Activated T-helper 1 cell treated with anti-CD3 and anti-CD28 coated beads, Interleukin-2, amount 50 U/mL, for 16 hours (primary cell): ENCODE data around the gene NOX5.

Experiments
- DNase-seq, 2 donors: peaks; one replicate each; pipeline ENCODE4 v3.0.0-alpha.2; 2020; ENCODE audit warnings: low read depth in 1 of 2, low spot score in 1 of 2

NOX5 gene

DNA sequence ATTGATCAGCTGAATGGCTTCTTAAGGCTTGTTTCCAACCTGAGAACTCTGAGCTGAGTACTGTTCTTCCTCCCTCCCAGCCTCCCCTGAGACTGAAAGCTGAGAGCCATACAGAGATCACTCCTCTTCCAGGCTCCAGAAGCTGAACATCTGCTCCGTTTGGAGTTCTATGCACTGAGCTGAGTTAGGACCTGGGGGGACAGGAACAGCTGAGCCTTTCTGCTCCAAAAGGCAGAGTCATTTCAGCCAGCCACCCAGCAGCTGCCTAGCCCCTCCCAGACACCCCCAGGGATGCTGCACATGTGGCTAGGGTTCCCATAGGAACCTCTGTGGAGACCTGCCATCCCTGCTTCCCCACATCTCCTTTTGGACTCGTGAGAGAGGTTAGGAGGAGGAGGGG lies 81.7 kb downstream of the NOX5 start:
- no peak for DNase-seq

- no peak for DNase-seq
These were observed 82.1 kb downstream of the NOX5 start for GRCh38 chr15:69096626-69097025.

DNA sequence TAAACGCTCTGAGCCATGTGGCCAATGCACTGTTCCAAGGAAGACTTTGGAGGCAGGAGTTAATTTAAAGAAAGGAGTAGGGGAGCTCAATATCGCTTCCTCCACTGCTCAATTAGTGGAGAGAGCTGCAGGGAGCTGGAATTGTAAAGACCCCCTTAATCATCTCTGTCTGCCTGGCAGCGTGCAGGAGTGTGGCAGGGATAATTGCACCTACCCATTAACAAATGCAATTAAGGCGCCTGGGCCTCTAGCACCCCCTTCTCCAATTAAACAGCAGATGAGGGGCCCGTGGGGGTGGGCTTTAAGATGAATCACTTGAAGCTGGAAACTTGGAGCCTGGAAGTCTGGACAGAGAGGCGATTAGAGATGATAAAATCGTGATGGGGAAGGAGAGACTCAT lies 84.3 kb downstream of the NOX5 start:
- no peak for DNase-seq

GRCh38 chr15:69099941-69100340 lies 85.4 kb downstream of the NOX5 start:
- DNase-seq: no peak

DNA sequence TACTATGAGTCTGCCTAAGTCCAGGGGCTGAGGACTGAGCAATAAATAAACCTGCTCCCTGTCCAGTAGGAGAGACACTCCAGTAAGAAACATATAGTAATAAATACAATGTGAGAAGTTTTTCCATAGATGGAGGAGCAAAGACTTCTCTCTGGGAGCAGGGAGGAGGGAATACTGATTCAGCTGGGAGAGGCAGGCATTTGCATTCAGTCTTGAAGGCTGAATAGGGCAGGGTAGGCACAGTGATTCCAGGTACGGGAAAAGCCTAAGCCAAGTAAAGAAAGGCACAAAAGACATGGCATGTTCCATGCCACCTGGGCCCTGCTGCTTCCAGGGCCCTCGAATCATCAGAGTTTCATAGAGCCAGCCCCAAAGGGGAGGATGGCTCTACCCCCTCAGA lies 86.3 kb downstream of the NOX5 start:
- no peak for DNase-seq

DNA sequence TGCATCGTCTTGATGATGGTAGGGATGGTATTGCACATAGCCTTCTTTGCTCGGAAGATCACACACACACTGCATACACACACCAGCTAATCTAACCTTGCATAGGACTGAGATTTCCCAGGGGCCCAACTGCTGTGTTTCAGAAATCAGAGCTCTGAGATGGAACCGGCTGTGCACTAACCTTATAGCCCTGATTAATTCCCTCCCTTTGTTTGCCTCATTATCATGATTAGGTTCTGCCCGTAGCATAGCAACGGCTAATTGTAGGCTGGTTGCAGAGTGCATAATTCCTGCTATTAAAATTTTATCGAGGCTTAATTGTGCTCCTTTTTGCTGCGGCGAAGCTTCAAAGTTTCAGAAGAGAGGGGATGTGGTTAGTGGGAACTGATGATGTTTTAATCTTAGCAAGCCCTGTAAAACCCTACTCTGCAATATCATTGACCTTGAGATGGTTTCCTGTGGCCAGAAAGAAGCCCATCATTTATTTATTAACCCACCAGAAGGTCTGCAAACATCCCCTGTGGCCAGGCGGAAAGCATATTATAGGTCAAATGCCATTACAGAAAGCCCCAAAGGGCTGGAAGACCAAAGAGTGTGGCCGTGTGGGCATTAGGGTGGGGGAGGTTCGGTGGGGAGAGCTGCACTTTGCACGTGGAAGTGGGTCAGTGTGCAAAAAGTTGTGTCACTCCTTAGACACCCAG lies 89.7 kb downstream of the NOX5 start:
- DNase-seq: no peak

DNA sequence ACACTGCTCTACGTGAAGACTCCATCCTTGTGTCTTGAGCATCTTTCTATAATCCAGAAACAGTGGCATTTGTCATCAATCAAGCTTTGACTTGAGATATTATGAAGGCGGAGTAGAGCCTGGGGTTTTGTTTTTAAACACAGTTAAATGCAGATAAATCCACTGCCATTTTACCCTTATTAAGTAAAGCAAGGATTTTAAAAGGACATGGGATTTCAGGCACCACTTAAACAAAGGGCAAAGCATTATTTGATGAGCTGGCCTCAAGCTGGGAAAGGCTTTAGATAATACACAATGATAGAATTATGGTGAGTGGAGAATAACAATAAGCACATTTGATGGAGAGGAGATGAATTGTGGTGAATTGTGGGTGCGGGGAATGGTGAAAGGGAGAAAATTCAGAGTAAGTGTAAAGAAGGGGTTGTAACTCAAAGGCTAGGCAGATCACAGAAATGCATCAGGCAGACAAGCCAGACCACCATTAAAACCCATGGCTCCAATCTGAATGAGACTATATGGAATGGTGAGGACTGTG lies 91.0 kb downstream of the NOX5 start:
- no peak for DNase-seq

- DNase-seq: no peak
These were observed 92.6 kb downstream of the NOX5 start for GRCh38 chr15:69107025-69107620.
